Activated CD8-positive, alpha-beta T cell treated with anti-CD3 and anti-CD28 coated beads for 36 hours (primary cell): Measurements from ENCODE around the gene TRIM59. TPM values are rescaled to one million over a fixed set of nuclear protein-coding genes. Genes with fewer than 3 reads are reported as not detected.

ENCODE experiments used
- microRNA-seq: library from miRNA; unstranded; fragments of <30 nt; microRNA quantifications from one replicate; pipeline ENCODE4 v1.2.0, GENCODE V29; 2022; ENCODE audit warnings: borderline microRNAs expressed, borderline replicate concordance
- total RNA-seq, 2 experiments: library from RNA; stranded (reverse); gene quantifications; one replicate each; pipeline ENCODE4 v1.2.3, GENCODE V29; 2021

The TRIM59 gene
- total RNA-seq, 2 experiments from 2014 or later: 27.0 to 27.8 TPM

Small RNA genes within 50 kb of the gene (microRNA-seq; reads per million reads assigned to microRNA genes)
- gene MIR15B (871 reads per million, percentile 87 among the genes with 10 or more reads in this experiment), gene MIR16-2 (216 reads per million, percentile 74 among the genes with 10 or more reads in this experiment)

Other genes starting within 250 kb of the TRIM59 start
- gene C3orf80, start 224.4 kb downstream of the TRIM59 start, total RNA-seq: under 1 TPM; 0.09 to 0.13 TPM
- gene IFT80, start 50.6 kb downstream of the TRIM59 start, total RNA-seq: 10 to 100 TPM in 1 of 2 experiments, 1 to 10 TPM in 1; 9.2 to 10.4 TPM
- 100 to 1,000 TPM; 149 to 154 TPM for gene SMC4, start 50.1 kb downstream of the TRIM59 start, total RNA-seq
- 10 to 100 TPM; 50.6 to 51.0 TPM for gene KPNA4, start 115.8 kb upstream of the TRIM59 start, total RNA-seq
- not detected for gene ARL14, start 227.4 kb upstream of the TRIM59 start, total RNA-seq